H1 (cell line): ENCODE results near the gene OSBPL6. TPM values are rescaled to one million over a fixed set of nuclear protein-coding genes. Genes with fewer than 3 reads are reported as not detected.

ENCODE experiments used
- CTCF ChIA-PET: fragments of 300-600 bp; sonication (Branson Sonifier 250); formaldehyde crosslinking; loops from one replicate; lab custom pipeline; 2021; ENCODE audit not compliant: partially characterized antibody; lab: Charles Lee
- POLR2A ChIA-PET: fragments of 300-600 bp; sonication (Branson Sonifier 250); formaldehyde crosslinking; loops from one replicate; lab custom pipeline; 2021; ENCODE audit warnings: inconsistent platforms; ENCODE audit not compliant: partially characterized antibody; lab: Charles Lee
- DNase-seq, 2 experiments: peaks; one replicate each; pipeline versions ENCODE4 v3.0.0 to v3.0.0-alpha.2; 2010 to 2022; ENCODE audit warnings: low spot score in 2 of 2, low read depth in 1 of 2, mixed read lengths in 1 of 2
- FAIRE-seq: peaks from 2 replicates; lab custom pipeline; 2011; peaks lifted over from hg19 to GRCh38; lab: Jason Lieb, UNC
- H2AFZ ChIP-seq: 2 replicates; pipeline ENCODE4 v1.8.1; 2012; ENCODE audit warnings: low read length, inconsistent platforms
- H2AK5ac ChIP-seq: 2 replicates; pipeline ENCODE4 v1.6.1; 2013; ENCODE audit warnings: low read depth, low read length
- H2BK120ac ChIP-seq: replicated peaks from 2 replicates; pipeline ENCODE3; 2013; ENCODE audit warnings: low read depth, low read length, inconsistent platforms
- H2BK12ac ChIP-seq: 2 replicates; pipeline ENCODE4 v1.6.1; 2013; ENCODE audit warnings: low read depth, low read length
- H2BK15ac ChIP-seq: 2 replicates; pipeline ENCODE4 v1.6.1; 2013; ENCODE audit warnings: low read length
- H2BK20ac ChIP-seq: 2 replicates; pipeline ENCODE4 v1.6.1; 2013; ENCODE audit warnings: low read length
- H2BK5ac ChIP-seq: 2 replicates; pipeline ENCODE4 v1.6.1; 2013; ENCODE audit warnings: low read depth, low read length
- H3K14ac ChIP-seq: 2 replicates; pipeline ENCODE4 v1.6.1; 2013; ENCODE audit warnings: inconsistent platforms; ENCODE audit not compliant: insufficient read length
- H3K18ac ChIP-seq: 2 replicates; pipeline ENCODE4 v1.6.1; 2013; ENCODE audit warnings: low read length; ENCODE audit errors: extremely low read depth
- H3K23ac ChIP-seq: 2 replicates; pipeline ENCODE4 v1.6.1; 2013; ENCODE audit warnings: inconsistent platforms; ENCODE audit not compliant: insufficient read length
- H3K23me2 ChIP-seq: 2 replicates; pipeline ENCODE4 v1.6.1; 2013; ENCODE audit warnings: low read depth, low read length
- H3K27ac ChIP-seq: 2 replicates; pipeline ENCODE4 v1.6.1; 2011; ENCODE audit warnings: low read depth, low read length, inconsistent platforms
- H3K27me3 ChIP-seq, 4 experiments: replicated peaks in 1 of 4; 1 replicate in 1 of 4; 2 replicates in 3 of 4; pipeline versions ENCODE4 v1.6.1 to v1.8.1; 2011 to 2013; ENCODE audit warnings: low read length in 3 of 4, mild to moderate bottlenecking in 3 of 4, inconsistent platforms in 2 of 4, mixed read lengths in 2 of 4, moderate library complexity in 1 of 4; ENCODE audit not compliant: control insufficient read depth in 3 of 4, insufficient read depth in 3 of 4; ENCODE audit errors: extremely low read depth in 1 of 4
- H3K36me3 ChIP-seq, 4 experiments: 2 replicates each; pipeline versions ENCODE4 v1.6.1 to v1.8.1; 2011 to 2013; ENCODE audit warnings: mild to moderate bottlenecking in 4 of 4, low read length in 3 of 4, moderate library complexity in 2 of 4, control low read depth in 1 of 4, inconsistent platforms in 1 of 4; ENCODE audit not compliant: insufficient read depth in 4 of 4, control insufficient read depth in 2 of 4
- H3K4ac ChIP-seq: replicated peaks from 2 replicates; pipeline ENCODE3; 2013; ENCODE audit warnings: low read length, low read depth, mixed read lengths, inconsistent platforms; ENCODE audit not compliant: insufficient read length
- H3K4me1 ChIP-seq, 4 experiments: replicated peaks in 1 of 4; 1 replicate in 1 of 4; 2 replicates in 3 of 4; pipeline versions ENCODE4 v1.6.1 to v1.8.1; 2011 to 2013; ENCODE audit warnings: low read length in 3 of 4, inconsistent platforms in 2 of 4, mixed read lengths in 1 of 4; ENCODE audit not compliant: insufficient read depth in 4 of 4, control insufficient read depth in 3 of 4
- H3K4me2 ChIP-seq, 2 experiments: 2 replicates each; pipeline versions ENCODE4 v1.6.1 to v1.8.1; 2011 to 2013; ENCODE audit warnings: low read depth in 2 of 2, low read length in 2 of 2, control low read depth in 1 of 2, inconsistent platforms in 1 of 2, mild to moderate bottlenecking in 1 of 2; ENCODE audit not compliant: insufficient read depth in 1 of 2
- H3K4me3 ChIP-seq, 4 experiments: fragments of 200-600, 300-600 bp in 1 of 4; sonication (generic), shearing (Covaris generic), sonication (Bioruptor Twin) in 1 of 4; 2 replicates each; pipeline versions ENCODE4 v1.5.1 to v1.8.1; 2011 to 2016; ENCODE audit warnings: low read length in 4 of 4, low read depth in 3 of 4, control low read depth in 2 of 4, inconsistent platforms in 2 of 4, mild to moderate bottlenecking in 2 of 4, mixed read lengths in 1 of 4, moderate library complexity in 1 of 4; ENCODE audit not compliant: insufficient read depth in 2 of 4; ENCODE audit errors: extremely low read depth in 1 of 4
- H3K56ac ChIP-seq: replicated peaks from 2 replicates; pipeline ENCODE3; 2013; ENCODE audit warnings: low read depth, mild to moderate bottlenecking, mixed read lengths, low read length, inconsistent platforms; ENCODE audit not compliant: insufficient read length
- H3K79me1 ChIP-seq: 2 replicates; pipeline ENCODE4 v1.6.1; 2013; ENCODE audit warnings: low read depth, low read length, control low read depth
- H3K79me2 ChIP-seq, 2 experiments: 2 replicates each; pipeline versions ENCODE4 v1.6.1 to v1.8.1; 2012 to 2013; ENCODE audit warnings: low read length in 2 of 2, mild to moderate bottlenecking in 2 of 2, inconsistent platforms in 1 of 2; ENCODE audit not compliant: insufficient read depth in 2 of 2, control insufficient read depth in 1 of 2
- H3K9ac ChIP-seq, 4 experiments: replicated peaks in 1 of 4; 1 replicate in 1 of 4; 2 replicates in 3 of 4; pipeline versions ENCODE4 v1.6.1 to v1.8.1; 2011 to 2013; ENCODE audit warnings: low read depth in 3 of 4, low read length in 3 of 4, control low read depth in 2 of 4, mild to moderate bottlenecking in 2 of 4, moderate library complexity in 2 of 4, inconsistent platforms in 1 of 4; ENCODE audit errors: extremely low read depth in 1 of 4
- H3K9me3 ChIP-seq, 2 experiments: 2 replicates each; pipeline versions ENCODE4 v1.6.1 to v1.8.1; 2012 to 2013; ENCODE audit warnings: mild to moderate bottlenecking in 2 of 2, moderate library complexity in 2 of 2, control low read depth in 1 of 2, inconsistent platforms in 1 of 2, low read depth in 1 of 2, low read length in 1 of 2, mixed read lengths in 1 of 2; ENCODE audit not compliant: insufficient read depth in 2 of 2
- H4K20me1 ChIP-seq, 2 experiments: replicated peaks in 1 of 2; 2 replicates each; pipeline versions ENCODE3 to v1.8.1; 2011 to 2013; ENCODE audit warnings: inconsistent platforms in 2 of 2, low read length in 2 of 2, mild to moderate bottlenecking in 1 of 2; ENCODE audit not compliant: insufficient read depth in 2 of 2, control insufficient read depth in 1 of 2
- H4K5ac ChIP-seq: 2 replicates; pipeline ENCODE4 v1.6.1; 2013; ENCODE audit warnings: low read length, low read depth, mixed read lengths, inconsistent platforms; ENCODE audit not compliant: insufficient read length
- H4K8ac ChIP-seq: 2 replicates; pipeline ENCODE4 v1.8.0; 2013; ENCODE audit warnings: mild to moderate bottlenecking, moderate library complexity, low read length, inconsistent platforms; ENCODE audit not compliant: insufficient read depth; ENCODE audit errors: extremely low read depth
- H4K91ac ChIP-seq: replicated peaks from 2 replicates; pipeline ENCODE3; 2013; ENCODE audit warnings: low read length, mixed read lengths, inconsistent platforms; ENCODE audit not compliant: insufficient read length
- CEBPB ChIP-seq: IDR thresholded peaks from 2 replicates; pipeline ENCODE4 v1.6.1; 2012; ENCODE audit warnings: low read depth, low read length
- HDAC2 ChIP-seq, 2 experiments: fragments of 300-600 bp in 1 of 2; sonication (generic) in 1 of 2; IDR thresholded peaks; 2 replicates each; pipeline ENCODE4 v1.6.1; 2011 to 2012; ENCODE audit warnings: low read depth in 2 of 2, low read length in 2 of 2, mild to moderate bottlenecking in 2 of 2, moderate library complexity in 2 of 2, borderline replicate concordance in 1 of 2, inconsistent platforms in 1 of 2
- TAF7 ChIP-seq: optimal IDR thresholded peaks from 2 replicates; pipeline ENCODE3; 2011; ENCODE audit warnings: low read depth, mild to moderate bottlenecking, inconsistent platforms, low read length, moderate library complexity, borderline replicate concordance
- TBP ChIP-seq: IDR thresholded peaks from 2 replicates; pipeline ENCODE4 v1.6.1; 2011; ENCODE audit warnings: low read depth, low read length, improper control_type of control experiment
- WGBS, 2 experiments: shearing (Covaris generic) in 1 of 2; methylation state at CpG; one replicate each; pipeline versions ENCODE4 v1.1.6 to v1.1.7; 2013 to 2015; ENCODE audit warnings: low lambda C conversion rate in 2 of 2, mixed read lengths in 2 of 2, inconsistent platforms in 1 of 2, low coverage in 1 of 2, missing lambda C conversion rate in 1 of 2; ENCODE audit not compliant: insufficient replicate concordance in 2 of 2, insufficient coverage in 1 of 2, insufficient read length in 1 of 2; ENCODE audit errors: extremely low coverage in 1 of 2, missing lambda C conversion rate in 1 of 2; 5-methylcytosine and 5-hydroxymethylcytosine counted together
- polyA plus RNA-seq, 7 experiments: library from polyadenylated mRNA; depleted of rRNA in 3 of 7; stranded (reverse) in 5 of 7; unstranded in 2 of 7; fragments of >200 nt in 5 of 7; fragments of 200-250 nt in 2 of 7; gene quantifications; 1 replicate in 5 of 7; 2 replicates in 1 of 7; 4 replicates in 1 of 7; pipeline versions ENCODE4 v1.2.1 to v1.2.3, GENCODE V29; 2011 to 2013; ENCODE audit warnings: missing spikeins in 2 of 7, mixed read lengths in 2 of 7
- total RNA-seq: library from RNA; stranded (reverse); fragmentation: NEBNext Ultra II Directional; extraction: Animal tissue kit (Norgen Biotek cat#: 25700); gene quantifications from 2 replicates; pipeline ENCODE4 v1.2.1, GENCODE V29; 2021
- TF ChIP-seq, protein P1 (sequence below): IDR thresholded peaks from 2 replicates; pipeline ENCODE4 v1.6.1; 2012; ENCODE audit warnings: low read length, inconsistent platforms
- TF ChIP-seq, protein P2 (sequence below): IDR thresholded peaks from 2 replicates; pipeline ENCODE4 v1.6.1; 2012; ENCODE audit warnings: inconsistent platforms

The OSBPL6 gene
- total and polyA plus RNA-seq, 2 of the 8 experiments (the other 6 are each of a cell fraction or from before 2014, with no cell fraction given) = 1.7 to 5.6 TPM

DNA sequence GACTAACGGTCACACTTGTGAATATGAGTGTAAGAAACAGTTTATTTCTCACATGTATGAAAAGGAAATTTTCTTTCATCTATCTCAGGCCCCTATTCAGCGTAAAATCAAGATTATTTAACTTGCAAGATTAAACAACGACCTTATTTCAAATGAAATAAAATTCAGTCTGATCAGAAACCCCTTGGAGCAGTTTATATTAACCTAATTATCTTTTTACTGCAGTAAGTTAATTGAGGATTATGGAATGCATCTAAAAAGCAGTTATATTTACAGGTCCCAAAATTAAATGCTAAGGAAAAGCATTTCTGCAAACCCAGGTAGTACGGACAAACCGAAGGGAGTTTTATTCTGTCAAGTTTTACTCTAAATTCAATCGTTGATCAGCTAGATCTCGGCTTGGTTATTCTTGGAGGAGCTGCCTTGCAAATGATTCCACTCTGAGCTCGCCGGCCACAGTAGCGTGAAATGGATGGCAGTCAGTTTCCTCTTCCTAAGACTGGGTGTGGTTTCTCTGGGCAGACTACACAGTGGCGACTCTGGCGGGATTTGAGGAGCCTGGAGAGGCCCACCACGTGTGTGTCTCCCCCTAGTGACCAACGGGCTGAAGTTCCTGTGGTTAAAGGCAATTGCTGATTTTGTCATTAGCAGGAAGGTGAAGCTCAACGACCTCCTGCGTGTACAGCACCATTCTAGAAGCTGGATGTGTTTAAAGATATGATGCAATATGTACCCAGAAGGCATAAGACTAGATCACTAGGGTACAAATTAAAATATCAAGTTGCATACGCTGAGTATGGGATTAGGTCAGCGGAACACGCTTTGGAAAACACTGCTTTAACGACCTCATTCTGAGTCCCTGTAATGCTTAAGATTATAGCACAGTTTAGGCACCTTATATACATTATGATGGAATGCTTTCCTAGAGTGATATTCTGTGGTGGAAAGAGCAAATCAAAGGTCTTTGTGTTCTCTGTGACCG is 220.2 kb downstream of the OSBPL6 start:
- H3K56ac ChIP-seq = no peak overlapping the region
- POLR2A ChIA-PET = interaction anchor here (0.5 to 3.2 kb wide), 17 partner anchors 9 to 630 kb away, joined by 3 to 30 read pairs (median 3); partner anchors contain the start of genes PJVK, PRKRA and RBM45
- no peak overlapping the region for H3K18ac ChIP-seq
- no peaks in the 10 kb centered on the region for H3K27me3 ChIP-seq
- 27% methylated on average over 21 of the region's 21 CpGs; no CpG with 5 or more reads in 1 of the 2 experiments for WGBS, 2 experiments
- FAIRE-seq (peak; percentile 90), DNase-seq (peak; percentile 66 to 88)
- H2BK120ac ChIP-seq = no peak overlapping the region
- H2BK15ac ChIP-seq = no peak overlapping the region
- no peak overlapping the region for H3K23ac ChIP-seq
- H2BK5ac ChIP-seq = no peak overlapping the region
- no peak overlapping the region for H3K4ac ChIP-seq
- H3K4me1 ChIP-seq = peaks cover 0 to 2% (median 0%) of the 10 kb centered on the region in 4 experiments; a peak in 1 of 7 replicates
- no peak overlapping the region for H3K14ac ChIP-seq
- no peaks in the 10 kb centered on the region for H3K36me3 ChIP-seq
- H2BK20ac ChIP-seq = no peak overlapping the region
- H4K20me1 ChIP-seq = no peaks in the 10 kb centered on the region
- peak overlapping the region; percentile 42 to 75 (median 62) for H3K4me3 ChIP-seq
- no peak overlapping the region for H2BK12ac ChIP-seq
- no peak overlapping the region for H4K91ac ChIP-seq
- H4K8ac ChIP-seq = no peak overlapping the region
- no peaks in the 10 kb centered on the region for H3K79me2 ChIP-seq
- H4K5ac ChIP-seq = no peak overlapping the region
- H3K27ac ChIP-seq = no peak overlapping the region
- no peaks in the 10 kb centered on the region; the same call in 1 of the 2 replicates for H3K23me2 ChIP-seq
- peak overlapping the region; percentile 70 for H2AFZ ChIP-seq
- no peaks in the 10 kb centered on the region for H3K9me3 ChIP-seq
- no peaks in the 10 kb centered on the region for H3K79me1 ChIP-seq
- peak overlapping the region; percentile 35 to 76 for H3K4me2 ChIP-seq
- CTCF ChIA-PET = interaction anchor here (0.6 to 7.9 kb wide), 50 partner anchors 9 to 1391 kb away, joined by 3 to 64 read pairs (median 4); partner anchors contain the start of gene RBM45
- no peak overlapping the region for H2AK5ac ChIP-seq
- H3K9ac ChIP-seq = peak overlapping the region in 2 of 4 experiments; percentile 45 to 82; a peak in 4 of 7 replicates
- TF ChIP-seq HDAC2 (IDR thresholded peaks at IDR 0.05; ENCODE audit: borderline replicate concordance in 1 of 2, low read depth in 2 of 2, low read length in 2 of 2) (0 out of 4 replicates have a peak, but pooled peaks of 1 of the 2 experiments have one; percentile 44), TBP (peak; percentile 46; the same call in 1 of the 2 replicates), TAF7 (peak; percentile 20), CEBPB (peak; percentile 57; the same call in 1 of the 2 replicates)
- TF ChIP-seq, protein P1, sequence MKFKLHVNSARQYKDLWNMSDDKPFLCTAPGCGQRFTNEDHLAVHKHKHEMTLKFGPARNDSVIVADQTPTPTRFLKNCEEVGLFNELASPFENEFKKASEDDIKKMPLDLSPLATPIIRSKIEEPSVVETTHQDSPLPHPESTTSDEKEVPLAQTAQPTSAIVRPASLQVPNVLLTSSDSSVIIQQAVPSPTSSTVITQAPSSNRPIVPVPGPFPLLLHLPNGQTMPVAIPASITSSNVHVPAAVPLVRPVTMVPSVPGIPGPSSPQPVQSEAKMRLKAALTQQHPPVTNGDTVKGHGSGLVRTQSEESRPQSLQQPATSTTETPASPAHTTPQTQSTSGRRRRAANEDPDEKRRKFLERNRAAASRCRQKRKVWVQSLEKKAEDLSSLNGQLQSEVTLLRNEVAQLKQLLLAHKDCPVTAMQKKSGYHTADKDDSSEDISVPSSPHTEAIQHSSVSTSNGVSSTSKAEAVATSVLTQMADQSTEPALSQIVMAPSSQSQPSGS = 0 out of 2 replicates have a peak, but pooled peaks have one; percentile 39
- TF ChIP-seq, protein P2, sequence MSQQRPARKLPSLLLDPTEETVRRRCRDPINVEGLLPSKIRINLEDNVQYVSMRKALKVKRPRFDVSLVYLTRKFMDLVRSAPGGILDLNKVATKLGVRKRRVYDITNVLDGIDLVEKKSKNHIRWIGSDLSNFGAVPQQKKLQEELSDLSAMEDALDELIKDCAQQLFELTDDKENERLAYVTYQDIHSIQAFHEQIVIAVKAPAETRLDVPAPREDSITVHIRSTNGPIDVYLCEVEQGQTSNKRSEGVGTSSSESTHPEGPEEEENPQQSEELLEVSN = peak; percentile 79
